Fibroblast of pulmonary artery (primary cell): ENCODE data around the gene UPF1.

Experiments used
- DNase-seq: peaks from one replicate; pipeline ENCODE4 v3.0.0-alpha.2; 2010; ENCODE audit warnings: low read depth
- H3K4me3 ChIP-seq: replicated peaks from 2 replicates; pipeline ENCODE4 v1.5.1; 2011; ENCODE audit warnings: low read depth, mild to moderate bottlenecking, control low read depth, low read length, moderate library complexity
- CTCF ChIP-seq: IDR thresholded peaks from 2 replicates; pipeline ENCODE4 v1.5.1; 2011; ENCODE audit warnings: mild to moderate bottlenecking, control low read depth, low read length, inconsistent platforms; ENCODE audit errors: missing control alignments

The UPF1 gene

DNA sequence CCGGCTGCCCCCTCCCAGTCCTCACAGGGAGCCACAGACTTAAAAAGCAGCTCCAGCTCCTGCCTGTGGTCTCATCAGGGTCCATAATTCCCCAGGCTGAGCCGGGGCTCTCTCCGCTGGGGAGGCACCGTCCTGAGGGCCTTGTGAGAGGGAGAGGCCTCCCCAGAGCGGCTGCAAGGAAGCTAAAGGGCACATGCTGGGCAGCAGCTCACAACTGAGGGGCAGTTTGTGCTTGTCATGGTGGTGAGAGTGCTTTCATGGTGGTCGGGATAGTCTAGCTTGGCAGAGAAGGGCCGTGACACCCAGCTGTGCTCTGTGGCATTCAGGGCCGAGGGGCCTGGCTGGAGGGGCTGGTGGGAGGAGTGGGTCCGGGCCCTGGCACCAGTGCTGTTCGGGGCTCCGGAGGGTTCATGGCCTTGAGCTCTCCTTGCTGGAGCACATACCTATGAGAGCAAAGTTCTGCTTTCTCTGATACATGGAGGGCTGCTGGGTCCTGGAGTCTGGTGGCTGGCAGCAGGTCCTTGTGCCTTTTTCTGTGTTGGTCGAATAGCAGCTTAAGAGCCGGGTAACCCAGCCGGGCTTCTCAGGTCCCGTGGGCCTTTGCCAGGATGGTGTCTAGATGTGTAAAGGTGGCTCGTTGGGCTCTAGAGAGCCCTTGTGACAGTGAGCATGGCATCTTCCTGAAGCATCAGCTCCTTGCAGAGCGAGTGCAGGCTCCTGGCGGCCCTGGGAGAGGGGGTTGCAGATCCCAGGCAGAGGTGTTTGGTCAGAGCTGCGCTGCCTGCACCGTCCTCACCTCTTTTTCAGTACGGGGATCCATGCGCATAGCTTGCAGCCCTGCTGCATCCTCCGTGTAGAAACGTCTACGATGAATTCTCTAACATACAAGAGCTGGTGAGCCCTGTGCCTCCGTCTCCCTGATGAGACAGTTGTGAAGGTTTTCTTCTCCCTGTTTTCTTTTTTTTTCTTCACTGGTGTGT lies 8.8 kb downstream of the UPF1 start:
- no peak for TF ChIP-seq CTCF
- DNase-seq: no peak
- no peak overlapping the region for H3K4me3 ChIP-seq

DNA sequence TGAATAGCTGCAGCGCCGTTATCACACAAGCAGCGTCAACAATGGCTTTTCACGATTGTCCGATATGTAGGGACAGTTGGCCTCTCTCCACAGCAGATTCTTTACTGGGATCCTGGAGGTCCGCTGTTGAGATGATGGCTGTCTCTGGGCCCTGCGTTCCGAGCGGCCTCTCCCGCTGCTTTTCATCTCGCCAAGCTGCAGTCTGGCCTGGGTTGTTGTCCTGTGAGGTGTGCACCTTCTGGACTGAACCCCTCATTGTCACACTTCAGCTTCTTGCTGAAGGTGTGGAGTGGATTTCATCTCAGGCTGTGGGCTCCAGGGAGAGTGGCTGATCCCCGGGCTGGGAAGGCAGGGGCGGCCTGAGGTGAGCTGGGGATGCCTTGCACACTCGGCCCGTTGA lies 9.6 kb downstream of the UPF1 start:
- no peak for DNase-seq
- no peak for TF ChIP-seq CTCF
- H3K4me3 ChIP-seq: no peak overlapping the region

- H3K4me3 ChIP-seq: no peak overlapping the region
- TF ChIP-seq CTCF: no peak
- DNase-seq: no peak
Observed at GRCh38 chr19:18842166-18842565, 10.4 kb downstream of the UPF1 start.

- no peak overlapping the region for H3K4me3 ChIP-seq
- no peak for TF ChIP-seq CTCF
- no peak for DNase-seq
Observed at GRCh38 chr19:18843960-18844359, 12.2 kb downstream of the UPF1 start.

- no peak for DNase-seq
- no peak overlapping the region for H3K4me3 ChIP-seq
Observed at GRCh38 chr19:18844806-18845329, 13.1 kb downstream of the UPF1 start.

DNA sequence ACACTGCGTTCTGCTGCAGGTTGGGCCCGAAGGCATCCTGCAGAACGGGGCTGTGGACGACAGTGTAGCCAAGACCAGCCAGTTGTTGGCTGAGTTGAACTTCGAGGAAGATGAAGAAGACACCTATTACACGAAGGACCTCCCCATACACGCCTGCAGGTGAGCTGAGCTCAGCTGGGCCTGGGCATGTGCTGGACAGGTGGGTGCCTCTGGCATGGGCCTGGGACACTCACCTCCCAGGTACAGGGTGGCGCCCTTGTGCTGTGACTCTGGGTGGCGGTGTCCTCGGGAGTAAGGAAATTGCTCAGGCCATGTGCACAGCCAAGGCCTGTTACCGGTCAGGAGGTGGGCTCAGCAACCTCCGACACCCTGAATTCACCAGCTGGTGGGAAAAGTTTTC lies 14.2 kb downstream of the UPF1 start:
- no peak for DNase-seq
- no peak overlapping the region for H3K4me3 ChIP-seq
- TF ChIP-seq CTCF: no peak

More at GRCh38 chr19:18844806-18845329, 13.1 kb downstream of the UPF1 start:
- TF ChIP-seq CTCF: no peak
